NCI-H1417 treated with DMSO at 0.1 percent for 48 hours (cell line): ENCODE measurements around the gene TSG101.

Source experiments
- DNase-seq: peaks from one replicate; lab custom pipeline; 2025; lab: John Stamatoyannopoulos, UW

The TSG101 gene

GRCh38 chr11:18526521-18527296 lies at the start of gene TSG101:
TSS of gene TSG101 (minus strand) at chr11:18526942. CDS start at chr11:18526816, 126 bp downstream.
- peak; percentile 61 for DNase-seq

GRCh38 chr11:18575361-18575760 lies 48.6 kb upstream of the TSG101 start:
- DNase-seq, result no peak

GRCh38 chr11:18567081-18567480 lies 40.3 kb upstream of the TSG101 start:
- no peak for DNase-seq

GRCh38 chr11:18566406-18566805 lies 39.7 kb upstream of the TSG101 start:
- DNase-seq, result no peak

- no peak for DNase-seq
These were observed 37.4 kb upstream of the TSG101 start for GRCh38 chr11:18564149-18564548.

GRCh38 chr11:18563090-18563730 lies 36.5 kb upstream of the TSG101 start:
- DNase-seq, result no peak

GRCh38 chr11:18548001-18548400 lies 21.3 kb upstream of the TSG101 start:
- DNase-seq, result no peak

GRCh38 chr11:18540207-18541009 lies 13.7 kb upstream of the TSG101 start:
- no peak for DNase-seq

GRCh38 chr11:18536209-18536608 lies 9.5 kb upstream of the TSG101 start:
- DNase-seq, result no peak

- DNase-seq, result no peak
These were observed 7.5 kb upstream of the TSG101 start for GRCh38 chr11:18534245-18534644.

GRCh38 chr11:18533365-18533764 lies 6.6 kb upstream of the TSG101 start:
- no peak for DNase-seq

GRCh38 chr11:18527512-18527911 lies 770 bp upstream of the TSG101 start:
- DNase-seq, result no peak

GRCh38 chr11:18526130-18526520 lies 617 bp downstream of the TSG101 start:
- DNase-seq, result no peak

- no peak for DNase-seq
These were observed 2.5 kb downstream of the TSG101 start for GRCh38 chr11:18524248-18524647.

GRCh38 chr11:18523084-18523483 lies 3.7 kb downstream of the TSG101 start:
- no peak for DNase-seq

GRCh38 chr11:18522388-18522787 lies 4.4 kb downstream of the TSG101 start:
- no peak for DNase-seq

GRCh38 chr11:18521122-18521521 lies 5.6 kb downstream of the TSG101 start:
- DNase-seq, result no peak

- DNase-seq, result no peak
These were observed 24.4 kb downstream of the TSG101 start for GRCh38 chr11:18502352-18502751.

GRCh38 chr11:18501629-18502028 lies 25.1 kb downstream of the TSG101 start:
- no peak for DNase-seq

GRCh38 chr11:18498039-18498438 lies 28.7 kb downstream of the TSG101 start:
- no peak for DNase-seq

- no peak for DNase-seq
These were observed 31.0 kb downstream of the TSG101 start for GRCh38 chr11:18495703-18496102.

- DNase-seq, result no peak
These were observed 31.5 kb downstream of the TSG101 start for GRCh38 chr11:18495271-18495670.

GRCh38 chr11:18493310-18493709 lies 33.4 kb downstream of the TSG101 start:
- DNase-seq, result no peak
